K562 treated with DMSO at 1 percent for 12 hours (cell line): ENCODE measurements around the gene CTNNA2. TPM values are rescaled to one million over a fixed set of nuclear protein-coding genes. Genes with fewer than 3 reads are reported as not detected.

Experiments used
- total RNA-seq: library from RNA; unstranded; fragments of 300-600 nt; gene quantifications from 2 replicates; pipeline ENCODE4 v1.2.3, GENCODE V29; 2022; ENCODE audit not compliant: insufficient read depth

CTNNA2 gene
- total RNA-seq: not detected in 2 replicates

GRCh38 chr2:79512442-79513401 lies at the start of gene CTNNA2:
Gene CTNNA2 (plus strand): TSS chr2:79513051.

DNA sequence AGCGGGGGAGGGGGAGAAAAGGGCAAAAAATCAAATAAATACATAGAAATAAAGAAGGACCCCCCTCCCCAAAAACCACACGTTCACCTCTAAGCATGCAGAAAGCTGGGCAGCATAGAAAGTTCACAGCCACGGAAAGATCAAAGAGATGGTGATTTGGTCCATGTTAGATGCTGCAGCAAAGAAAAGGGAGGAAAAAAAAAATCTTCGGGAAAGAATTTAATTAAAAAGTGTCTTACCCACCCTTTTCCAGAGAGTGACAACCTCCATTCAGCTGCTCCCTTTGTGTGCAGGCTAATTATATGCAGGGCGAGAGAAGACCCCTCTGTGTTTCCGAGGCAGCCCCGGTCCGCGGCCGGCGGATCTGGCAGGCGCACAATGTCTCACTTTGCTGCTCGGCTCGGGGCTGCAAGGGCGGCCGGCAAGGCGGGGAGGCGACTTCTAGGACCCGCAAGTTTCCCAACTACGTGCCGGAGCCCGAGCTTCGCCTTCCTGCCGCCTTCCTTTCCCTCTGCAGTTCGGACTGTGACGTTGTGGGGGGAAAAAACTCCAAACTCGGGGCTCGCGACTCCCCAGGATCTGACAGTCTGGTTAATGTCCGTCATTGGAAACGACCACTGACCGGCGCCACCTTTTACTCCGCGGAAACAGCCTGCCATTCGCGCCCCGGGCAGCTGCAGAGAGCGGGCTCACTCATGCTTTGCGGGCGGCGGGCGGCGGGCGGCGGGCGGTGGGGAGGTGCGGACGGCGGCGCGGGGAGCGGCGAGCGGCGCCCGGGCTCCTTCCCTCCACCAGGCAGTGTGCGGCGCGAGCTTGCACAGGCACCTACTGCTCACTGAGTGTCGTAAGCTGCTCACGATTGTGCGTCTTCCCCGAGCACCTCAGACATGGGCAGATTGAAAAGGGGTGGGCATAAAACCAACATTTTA lies 791.3 kb downstream of the CTNNA2 start, which contains the start of gene LRRTM1:
Gene LRRTM1, minus strand, starts transcription at position 844 of the 929 bp plus-strand sequence. CDS start 933 bp downstream, outside the sequence.

